ENCODE measurements around the gene TEDC1.

DNA sequence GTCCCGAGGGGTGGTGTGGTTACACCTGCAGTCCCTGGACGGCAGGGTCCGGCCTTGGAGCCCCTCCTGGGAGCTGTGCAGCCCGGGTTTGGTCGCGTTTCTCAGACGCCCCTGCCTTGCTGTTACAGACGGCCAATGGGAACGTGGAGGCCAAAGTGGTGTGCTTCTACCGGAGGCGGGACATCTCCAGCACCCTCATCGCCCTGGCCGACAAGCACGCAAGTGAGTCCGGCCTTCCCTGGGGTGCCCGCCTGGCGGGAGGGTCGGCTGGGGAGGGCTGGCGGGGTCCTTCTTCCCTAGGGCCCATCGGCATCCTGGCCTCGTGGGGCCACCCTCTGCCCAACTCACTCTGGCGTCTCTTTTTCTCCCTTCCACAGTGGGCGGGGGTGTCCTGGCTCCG lies 45.8 kb upstream of the TEDC1 start:
- no peak for TF ChIP-seq POLR2A (IDR thresholded peaks at IDR 0.05)
- TF ChIP-seq, protein P1, sequence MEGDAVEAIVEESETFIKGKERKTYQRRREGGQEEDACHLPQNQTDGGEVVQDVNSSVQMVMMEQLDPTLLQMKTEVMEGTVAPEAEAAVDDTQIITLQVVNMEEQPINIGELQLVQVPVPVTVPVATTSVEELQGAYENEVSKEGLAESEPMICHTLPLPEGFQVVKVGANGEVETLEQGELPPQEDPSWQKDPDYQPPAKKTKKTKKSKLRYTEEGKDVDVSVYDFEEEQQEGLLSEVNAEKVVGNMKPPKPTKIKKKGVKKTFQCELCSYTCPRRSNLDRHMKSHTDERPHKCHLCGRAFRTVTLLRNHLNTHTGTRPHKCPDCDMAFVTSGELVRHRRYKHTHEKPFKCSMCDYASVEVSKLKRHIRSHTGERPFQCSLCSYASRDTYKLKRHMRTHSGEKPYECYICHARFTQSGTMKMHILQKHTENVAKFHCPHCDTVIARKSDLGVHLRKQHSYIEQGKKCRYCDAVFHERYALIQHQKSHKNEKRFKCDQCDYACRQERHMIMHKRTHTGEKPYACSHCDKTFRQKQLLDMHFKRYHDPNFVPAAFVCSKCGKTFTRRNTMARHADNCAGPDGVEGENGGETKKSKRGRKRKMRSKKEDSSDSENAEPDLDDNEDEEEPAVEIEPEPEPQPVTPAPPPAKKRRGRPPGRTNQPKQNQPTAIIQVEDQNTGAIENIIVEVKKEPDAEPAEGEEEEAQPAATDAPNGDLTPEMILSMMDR (IDR thresholded peaks at IDR 0.05) = no peak

All from lower leg skin (tissue), 3 donors.